SH-SY5Y (cell line): ENCODE data around the gene ALDH7A1.

Source experiments
- GATA2 ChIP-seq: IDR thresholded peaks from 2 replicates; pipeline ENCODE4 v1.6.1; 2011; ENCODE audit warnings: mild to moderate bottlenecking, low read depth, low read length
- GATA3 ChIP-seq: IDR thresholded peaks from 2 replicates; pipeline ENCODE4 v1.6.1; 2011; ENCODE audit warnings: low read depth, mild to moderate bottlenecking, low read length, moderate library complexity

GRCh38 chr5:126603402-126603991 lies 8.5 kb upstream of the ALDH7A1 start:
- no peak for TF ChIP-seq GATA2
- TF ChIP-seq GATA3, result no peak
